OCI-LY7 (cell line): ENCODE results near the gene CMTM1. TPM values are rescaled to one million over a fixed set of nuclear protein-coding genes. Genes with fewer than 3 reads are reported as not detected.

Experiments
- BruUV-seq: library from RNA; stranded (reverse); fragments of 400-500 nt; replicated peaks from 2 replicates; lab custom pipeline; 2021; lab: Mats Ljungman, UMichigan
- CTCF ChIA-PET: fragments of 300-600 bp; sonication (Branson Sonifier 250); formaldehyde crosslinking; loops from one replicate; lab custom pipeline; 2022; ENCODE audit warnings: antibody characterized with exemption; ENCODE audit not compliant: unreplicated experiment; lab: Charles Lee
- POLR2A ChIA-PET: fragments of 300-600 bp; sonication (Branson Sonifier 250); formaldehyde crosslinking; loops from one replicate; lab custom pipeline; 2022; ENCODE audit warnings: antibody characterized with exemption; lab: Charles Lee
- DNase-seq: peaks from one replicate; pipeline ENCODE4 v3.0.0-alpha.2; 2015; ENCODE audit warnings: low spot score
- H2AFZ ChIP-seq: fragments of 200-600 bp; sonication (generic), shearing (Covaris generic); 2 replicates; pipeline ENCODE4 v1.6.1; 2014; ENCODE audit warnings: mild to moderate bottlenecking, antibody characterized with exemption, low read length, moderate library complexity
- H3K27ac ChIP-seq: fragments of 200-600 bp; sonication (generic); 2 replicates; pipeline ENCODE4 v1.5.1; 2014; ENCODE audit warnings: mixed run types, low read depth, mild to moderate bottlenecking, moderate library complexity, low read length, inconsistent platforms; ENCODE audit not compliant: poor library complexity, severe bottlenecking
- H3K36me3 ChIP-seq: fragments of 200-600 bp; sonication (generic); 2 replicates; pipeline ENCODE4 v1.6.1; 2014; ENCODE audit warnings: mild to moderate bottlenecking, antibody characterized with exemption, low read length, moderate library complexity, mixed read lengths; ENCODE audit not compliant: insufficient read depth
- H3K4me1 ChIP-seq: fragments of 200-600 bp; sonication (generic); 2 replicates; pipeline ENCODE4 v1.5.1; 2014; ENCODE audit warnings: mild to moderate bottlenecking, low read length; ENCODE audit not compliant: insufficient read depth, poor library complexity, severe bottlenecking
- H3K4me2 ChIP-seq: fragments of 200-600 bp; sonication (generic); 2 replicates; pipeline ENCODE4 v1.6.1; 2014; ENCODE audit warnings: mild to moderate bottlenecking, low read length
- H3K4me3 ChIP-seq: fragments of 200-600 bp; sonication (generic); 2 replicates; pipeline ENCODE4 v1.5.1; 2014; ENCODE audit warnings: mild to moderate bottlenecking, low read depth, low read length; ENCODE audit not compliant: poor library complexity, severe bottlenecking
- H3K79me2 ChIP-seq: fragments of 200-600 bp; sonication (generic); 2 replicates; pipeline ENCODE4 v1.6.1; 2016; ENCODE audit warnings: low read depth, mild to moderate bottlenecking, low read length, moderate library complexity, mixed read lengths; ENCODE audit not compliant: insufficient read depth
- H3K9me2 ChIP-seq: fragments of 200-600 bp; sonication (generic); 2 replicates; pipeline ENCODE4 v1.6.1; 2016; ENCODE audit warnings: mild to moderate bottlenecking, low read length, mixed read lengths; ENCODE audit not compliant: insufficient read depth
- H3K9me3 ChIP-seq: fragments of 200-600 bp; sonication (generic); 2 replicates; pipeline ENCODE4 v1.6.1; 2014; ENCODE audit warnings: mild to moderate bottlenecking, mixed run types, low read length, mixed read lengths
- H4K20me1 ChIP-seq: fragments of 200-600 bp; sonication (generic); 2 replicates; pipeline ENCODE4 v1.6.1; 2014; ENCODE audit warnings: mild to moderate bottlenecking, antibody characterized with exemption, low read length, moderate library complexity, mixed read lengths; ENCODE audit not compliant: insufficient read depth
- CTCF ChIP-seq: fragments of 200-600 bp; sonication (generic); conservative IDR thresholded peaks from 2 replicates; pipeline ENCODE4 v1.5.1; 2014; ENCODE audit warnings: mild to moderate bottlenecking, antibody characterized with exemption, low read length, moderate library complexity, mixed read lengths
- EZH2phosphoT487 ChIP-seq: fragments of 200-600 bp; sonication (generic); IDR thresholded peaks from 2 replicates; pipeline ENCODE4 v1.6.1; 2018; ENCODE audit warnings: low read depth, borderline replicate concordance, mild to moderate bottlenecking, mixed run types, antibody characterized with exemption, low read length, moderate library complexity, mixed read lengths
- intact Hi-C: fragments of 100-400 bp; cut with micrococcal nuclease; formaldehyde crosslinking; loops from one replicate; pipeline ENCODE4 v1.10.0; 2022; ENCODE audit not compliant: unreplicated experiment
- total RNA-seq, 2 experiments: library from RNA; depleted of rRNA in 1 of 2; stranded (reverse); fragments of >200 nt in 1 of 2; shearing (Covaris generic) in 1 of 2; gene quantifications; 2 replicates each; pipeline ENCODE4 v1.2.3, GENCODE V29; 2014 to 2022

CMTM1 gene
- total RNA-seq, 2 experiments from 2014 or later = 8.5 to 10.6 TPM

GRCh38 chr16:66548068-66548467 is 18.2 kb upstream of the CMTM1 start:
- H3K4me2 ChIP-seq = no peak overlapping the region
- H4K20me1 ChIP-seq = no peaks in the 10 kb centered on the region; the same call in 1 of the 2 replicates
- no peak overlapping the region for H2AFZ ChIP-seq
- no peaks in the 10 kb centered on the region for H3K9me3 ChIP-seq
- no peak overlapping the region for H3K4me3 ChIP-seq
- TF ChIP-seq EZH2phosphoT487 = no peak
- TF ChIP-seq CTCF = no peak
- peaks cover 60% of the 10 kb centered on the region for H3K4me1 ChIP-seq
- CTCF ChIA-PET = interaction anchor here (0.9 kb wide), 1 partner anchor 26 kb away, joined by 3 read pairs; no protein-coding TSS in a partner anchor
- H3K79me2 ChIP-seq = peaks cover 4% of the 10 kb centered on the region
- no TSS peak for BruUV-seq
- H3K36me3 ChIP-seq = no peaks in the 10 kb centered on the region
- POLR2A ChIA-PET = interaction anchor here (0.5 to 1.6 kb wide), 4 partner anchors 9 to 32 kb away, joined by 3 to 5 read pairs (median 4); no protein-coding TSS in a partner anchor
- no peak for DNase-seq
- no peaks in the 10 kb centered on the region for H3K9me2 ChIP-seq
- intact Hi-C loops = no loop called here
- H3K27ac ChIP-seq = no peak overlapping the region

- Histone ChIP-seq H3K4me3 (peak overlapping the region; percentile 56), H3K9me3 (no peaks in the 10 kb centered on the region), H2AFZ (peak overlapping the region; percentile 77; the same call in 1 of the 2 replicates), H3K36me3 (peaks cover 3% of the 10 kb centered on the region; the same call in 1 of the 2 replicates), H4K20me1 (peaks cover 8% of the 10 kb centered on the region; the same call in 1 of the 2 replicates), H3K79me2 (peaks cover 12% of the 10 kb centered on the region), H3K4me1 (peaks cover 63% of the 10 kb centered on the region), H3K27ac (no peak overlapping the region), H3K9me2 (no peaks in the 10 kb centered on the region), H3K4me2 (peak overlapping the region; percentile 78)
- intact Hi-C loops = no loop called here
- ChIA-PET POLR2A (interaction anchor here (0.5 to 1.6 kb wide), 3 partner anchors 10 to 33 kb away, joined by 3 to 4 read pairs (median 4); no protein-coding TSS in a partner anchor), CTCF (no interaction called here)
- TF ChIP-seq EZH2phosphoT487 (no peak), CTCF (no peak)
- BruUV-seq = no TSS peak
- no peak for DNase-seq
These were observed 17.4 kb upstream of the CMTM1 start for GRCh38 chr16:66548868-66549267.
